ENCODE data around the gene SLC22A7.

Gene SLC22A7, protein sequence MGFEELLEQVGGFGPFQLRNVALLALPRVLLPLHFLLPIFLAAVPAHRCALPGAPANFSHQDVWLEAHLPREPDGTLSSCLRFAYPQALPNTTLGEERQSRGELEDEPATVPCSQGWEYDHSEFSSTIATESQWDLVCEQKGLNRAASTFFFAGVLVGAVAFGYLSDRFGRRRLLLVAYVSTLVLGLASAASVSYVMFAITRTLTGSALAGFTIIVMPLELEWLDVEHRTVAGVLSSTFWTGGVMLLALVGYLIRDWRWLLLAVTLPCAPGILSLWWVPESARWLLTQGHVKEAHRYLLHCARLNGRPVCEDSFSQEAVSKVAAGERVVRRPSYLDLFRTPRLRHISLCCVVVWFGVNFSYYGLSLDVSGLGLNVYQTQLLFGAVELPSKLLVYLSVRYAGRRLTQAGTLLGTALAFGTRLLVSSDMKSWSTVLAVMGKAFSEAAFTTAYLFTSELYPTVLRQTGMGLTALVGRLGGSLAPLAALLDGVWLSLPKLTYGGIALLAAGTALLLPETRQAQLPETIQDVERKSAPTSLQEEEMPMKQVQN

GRCh38 chr6:43297644-43298564 lies at the start of gene SLC22A7:
Gene SLC22A7 (plus strand): TSS chr6:43298260. CDS start chr6:43298359, 99 bp downstream.
- no peak for DNase-seq

DNA sequence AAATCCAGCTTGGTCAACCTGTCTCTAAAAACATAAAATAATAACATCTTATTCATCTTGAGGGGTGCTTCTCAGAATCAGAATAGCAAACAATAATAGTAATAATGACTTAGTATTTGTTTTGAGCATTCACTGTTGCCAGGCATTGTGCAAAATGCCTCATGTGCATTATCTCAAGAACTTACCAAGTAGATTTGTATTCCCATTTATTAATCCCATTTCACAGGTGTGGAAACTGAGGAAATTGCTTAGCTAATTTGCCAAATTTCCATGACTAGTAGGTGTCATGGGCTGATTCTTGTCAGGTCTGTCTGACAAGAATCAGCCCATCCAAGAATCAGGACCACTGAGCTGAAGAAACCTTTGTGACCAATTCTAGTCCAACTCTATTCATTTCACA lies 49.3 kb upstream of the SLC22A7 start:
- no peak for DNase-seq

GRCh38 chr6:43250992-43251373 lies 47.1 kb upstream of the SLC22A7 start:
- DNase-seq, result no peak

DNA sequence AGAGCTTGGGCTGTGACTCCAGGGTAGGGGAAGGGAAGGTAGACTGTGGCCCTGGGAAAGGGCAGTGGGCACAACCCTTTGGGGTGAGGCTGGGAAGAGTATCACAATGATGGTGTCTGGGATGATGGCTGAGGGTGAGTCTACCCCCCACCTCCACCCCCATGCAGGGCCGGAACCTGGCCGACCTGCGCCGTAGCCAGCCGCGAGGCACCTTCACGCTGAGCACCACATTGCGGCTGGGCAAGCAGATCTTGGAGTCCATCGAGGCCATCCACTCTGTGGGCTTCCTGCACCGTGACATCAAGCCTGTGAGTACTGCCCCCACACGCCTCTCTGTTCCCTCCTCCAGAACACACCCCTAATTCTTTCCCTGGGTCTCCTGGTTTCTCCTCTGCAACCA lies 44.7 kb upstream of the SLC22A7 start:
- DNase-seq, result no peak

DNA sequence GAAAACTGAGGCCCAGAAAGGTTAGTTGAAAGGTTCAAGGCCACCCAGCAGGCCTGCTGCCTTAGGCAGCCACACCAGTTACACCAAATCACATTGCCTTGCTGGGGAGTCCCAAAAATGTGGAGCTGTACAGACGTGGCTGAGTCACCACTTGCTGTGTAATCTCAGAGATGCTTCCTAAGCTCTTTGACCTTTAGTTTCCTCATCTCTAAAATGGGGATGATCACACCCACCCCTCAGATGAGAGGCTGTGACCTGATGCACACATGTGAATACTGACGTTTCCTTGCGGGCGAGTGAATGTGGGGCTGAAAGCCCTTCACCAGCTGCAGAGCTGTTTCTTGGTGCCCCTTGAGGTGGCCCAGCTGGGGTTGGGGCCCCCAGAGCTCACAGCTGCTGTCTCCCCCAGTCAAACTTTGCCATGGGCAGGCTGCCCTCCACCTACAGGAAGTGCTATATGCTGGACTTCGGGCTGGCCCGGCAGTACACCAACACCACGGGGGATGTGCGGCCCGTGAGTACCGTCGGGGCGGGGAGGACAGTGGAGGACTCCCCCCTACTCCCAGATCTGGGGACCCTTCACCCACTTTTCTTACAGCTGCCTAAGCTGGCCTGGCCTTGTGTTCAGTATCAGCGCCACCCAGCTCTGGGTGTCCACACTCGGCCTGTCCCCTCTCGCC lies 43.8 kb upstream of the SLC22A7 start:
- DNase-seq, result no peak

GRCh38 chr6:43254846-43255245 lies 43.2 kb upstream of the SLC22A7 start:
- DNase-seq, result no peak

- DNase-seq, result no peak
Measured at GRCh38 chr6:43255408-43256054, 42.5 kb upstream of the SLC22A7 start.

DNA sequence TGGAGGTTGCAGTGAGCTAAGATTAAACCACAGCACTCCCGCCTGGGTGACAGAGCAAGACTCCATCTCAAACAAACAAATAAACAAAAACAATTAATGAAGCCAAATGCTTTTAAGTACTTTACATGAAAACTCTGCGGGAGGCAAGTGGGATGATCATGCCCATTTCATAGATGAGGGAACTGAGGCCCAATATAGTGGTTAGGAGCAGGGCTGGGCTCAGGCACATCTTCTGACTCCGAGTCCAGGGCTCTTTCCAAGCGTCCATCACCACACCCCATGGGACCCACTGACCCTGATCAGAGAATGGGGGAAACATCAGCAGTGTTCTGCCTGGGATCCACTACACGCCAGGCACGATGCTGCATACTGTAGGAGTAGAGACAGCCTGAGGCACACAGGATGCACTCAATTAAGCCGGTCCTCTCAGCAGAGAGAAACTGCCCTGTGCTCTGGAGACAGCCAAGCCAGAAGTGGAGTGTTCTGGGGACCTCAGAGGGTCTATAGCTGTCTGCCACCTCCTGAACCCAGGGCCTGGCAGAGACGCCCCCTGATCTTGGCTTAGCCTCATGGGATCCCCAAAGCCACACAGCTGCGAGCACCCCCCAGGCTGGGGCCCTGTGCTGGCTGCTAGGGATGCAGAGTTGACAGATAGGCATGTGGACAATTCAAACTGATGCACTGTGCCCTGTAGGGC lies 41.2 kb upstream of the SLC22A7 start:
- no peak for DNase-seq

DNA sequence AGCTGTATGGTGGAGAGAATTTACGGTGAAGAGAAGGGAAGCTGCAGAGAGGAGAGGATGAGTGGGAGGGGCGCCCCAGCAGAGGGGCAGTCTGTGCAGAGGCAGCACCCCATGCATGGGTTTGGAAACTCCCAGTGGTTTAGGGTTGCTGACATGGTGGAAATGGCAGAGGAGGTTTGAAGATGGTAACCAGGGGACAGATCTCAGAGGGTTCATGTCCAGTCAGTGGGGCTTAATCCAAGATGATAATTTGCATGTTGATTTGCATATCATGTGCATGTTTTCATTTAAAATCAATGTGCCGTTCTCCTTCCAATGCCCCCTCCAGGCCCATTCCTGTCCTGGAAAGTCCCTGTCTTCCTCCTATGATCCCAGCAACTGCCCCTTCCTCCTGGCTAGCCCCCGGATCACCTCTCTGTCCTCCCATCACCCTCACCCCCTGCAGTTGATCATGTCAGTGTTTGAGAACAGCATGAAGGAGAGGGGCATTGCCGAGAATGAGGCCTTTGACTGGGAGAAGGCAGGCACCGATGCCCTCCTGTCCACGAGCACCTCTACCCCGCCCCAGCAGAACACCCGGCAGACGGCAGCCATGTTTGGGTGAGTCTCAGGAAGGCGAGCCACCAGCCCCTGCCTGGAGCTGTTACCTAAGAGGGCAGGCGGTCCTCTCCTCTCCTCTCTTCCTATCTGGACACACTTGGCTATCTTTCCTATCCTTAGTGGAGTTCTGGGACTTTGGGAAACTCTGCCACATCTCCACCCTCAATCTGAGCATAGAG lies 40.5 kb upstream of the SLC22A7 start:
- no peak for DNase-seq

GRCh38 chr6:43258180-43258579 lies 39.9 kb upstream of the SLC22A7 start:
- DNase-seq, result no peak

DNA sequence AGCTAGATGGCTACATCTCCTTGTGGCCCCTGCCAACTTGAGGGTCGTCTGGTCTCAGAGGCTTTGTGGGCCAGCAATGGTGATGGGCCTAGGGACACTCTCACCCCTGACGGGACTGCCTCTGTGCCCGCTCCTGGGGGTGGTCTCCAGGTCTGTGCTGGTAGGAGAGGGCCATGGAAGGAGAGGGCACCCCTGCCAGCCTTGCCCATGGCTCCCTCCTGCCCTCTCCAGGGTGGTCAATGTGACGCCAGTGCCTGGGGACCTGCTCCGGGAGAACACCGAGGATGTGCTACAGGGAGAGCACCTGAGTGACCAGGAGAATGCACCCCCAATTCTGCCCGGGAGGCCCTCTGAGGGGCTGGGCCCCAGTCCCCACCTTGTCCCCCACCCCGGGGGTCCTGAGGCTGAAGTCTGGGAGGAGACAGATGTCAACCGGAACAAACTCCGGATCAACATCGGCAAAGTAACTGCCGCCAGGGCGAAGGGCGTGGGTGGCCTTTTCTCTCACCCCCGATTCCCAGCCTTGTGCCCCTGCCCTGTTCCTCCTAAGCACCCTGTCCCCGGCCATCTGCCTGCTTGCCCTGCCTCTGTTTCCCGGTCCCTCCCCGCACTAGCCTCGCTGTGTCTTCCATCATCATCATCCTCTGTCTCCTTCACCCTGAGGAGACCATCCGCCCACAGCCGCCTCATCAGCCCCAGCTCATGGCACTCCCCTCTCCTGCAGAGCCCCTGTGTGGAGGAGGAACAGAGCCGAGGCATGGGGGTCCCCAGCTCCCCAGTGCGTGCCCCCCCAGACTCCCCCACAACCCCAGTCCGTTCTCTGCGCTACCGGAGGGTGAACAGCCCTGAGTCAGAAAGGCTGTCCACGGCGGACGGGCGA lies 39.0 kb upstream of the SLC22A7 start:
- DNase-seq, result no peak

- no peak for DNase-seq
Measured at GRCh38 chr6:43260791-43261190, 37.3 kb upstream of the SLC22A7 start.

- DNase-seq, result no peak
Measured at GRCh38 chr6:43261198-43261597, 36.9 kb upstream of the SLC22A7 start.

DNA sequence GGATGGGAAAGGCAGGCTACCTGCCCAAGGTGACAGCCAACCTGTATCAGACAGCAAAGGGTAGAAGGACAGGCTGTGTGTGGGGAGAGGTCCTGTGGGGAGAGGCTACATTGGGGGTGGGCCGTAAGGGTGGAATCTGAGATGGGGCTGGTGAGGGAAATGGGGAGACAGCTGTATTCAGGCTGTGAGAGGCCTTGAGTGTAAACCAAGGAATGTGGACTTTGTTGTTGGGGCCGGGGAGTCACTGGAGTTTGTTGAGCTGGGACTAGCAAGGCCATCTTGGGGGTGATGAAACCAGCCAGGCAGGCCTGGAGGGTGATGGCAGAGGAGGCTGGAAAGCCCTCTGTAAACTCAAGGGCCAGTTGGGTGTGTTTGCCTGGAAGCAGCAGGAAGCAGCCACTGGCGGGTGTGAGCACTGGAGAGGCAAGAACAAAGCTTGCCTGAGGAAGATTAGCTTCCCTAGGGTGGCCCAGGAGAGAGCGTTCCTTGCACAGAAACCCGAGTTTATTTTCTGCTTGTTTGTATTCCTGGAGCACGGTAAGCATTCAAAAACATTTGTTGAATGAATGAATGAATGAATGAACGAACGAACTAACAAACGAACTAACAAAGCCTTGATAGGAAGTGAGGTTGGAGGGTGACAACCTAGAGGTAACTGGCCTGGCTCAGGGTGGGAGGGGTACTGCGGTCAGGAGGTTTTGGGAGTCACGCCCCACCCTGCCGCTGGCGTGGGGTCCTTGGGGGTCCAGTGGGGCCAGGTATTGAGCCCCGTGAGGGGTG lies 35.9 kb upstream of the SLC22A7 start:
- DNase-seq, result no peak

- DNase-seq, result no peak
Measured at GRCh38 chr6:43262780-43263313, 35.2 kb upstream of the SLC22A7 start.

GRCh38 chr6:43263314-43264178 lies 34.5 kb upstream of the SLC22A7 start:
- DNase-seq, result peak; percentile 45 to 67 (median 58)

- no peak for DNase-seq
Measured at GRCh38 chr6:43264599-43265145, 33.4 kb upstream of the SLC22A7 start.

DNA sequence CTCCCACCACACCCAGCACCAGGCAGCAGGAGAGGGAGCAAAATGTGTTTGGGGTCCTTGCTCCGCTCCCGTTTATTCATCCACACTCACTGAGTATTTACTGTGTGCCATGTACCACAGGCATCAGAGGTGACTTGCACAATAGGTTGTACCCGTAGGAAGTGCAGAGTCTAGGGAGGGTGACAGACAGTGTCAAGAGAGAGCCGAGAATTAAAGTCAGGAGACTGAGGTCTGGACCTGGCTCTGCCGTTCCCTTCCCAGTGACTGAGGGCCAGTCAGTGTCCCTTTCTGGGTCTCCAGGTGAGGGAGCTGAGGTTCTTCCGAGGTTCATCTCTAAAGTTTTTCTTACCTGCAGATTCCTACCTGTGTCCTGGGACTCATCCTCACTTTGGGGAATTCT lies 32.5 kb upstream of the SLC22A7 start:
- DNase-seq, result no peak
